ENCODE results near the gene TCF12. TPM values are rescaled to one million over a fixed set of nuclear protein-coding genes. Genes with fewer than 3 reads are reported as not detected.

The TCF12 gene
- total and polyA plus RNA-seq, 2 of the 8 experiments (the other 6 are each of a cell fraction or from before 2014, with no cell fraction given), result 85.8 to 101 TPM

- no peak for FAIRE-seq
- peaks cover 2% of the 10 kb centered on the region in 2 experiments for H4K20me1 ChIP-seq (replicated peaks in 1 of 2; ENCODE audit: control insufficient read depth in 1 of 2, insufficient read depth in 2 of 2, low read length in 2 of 2)
These were observed 173.8 kb downstream of the TCF12 start for GRCh38 chr15:57092252-57092651.

More at GRCh38 chr15:57092252-57092651, 173.8 kb downstream of the TCF12 start:
- ChIA-PET CTCF (ENCODE audit: partially characterized antibody) (no interaction called here), POLR2A (ENCODE audit: partially characterized antibody) (interaction anchor here (0.7 kb wide), 1 partner anchor 282 kb away, joined by 3 read pairs; no protein-coding TSS in a partner anchor)
- TF ChIP-seq EGR1 (IDR thresholded peaks at IDR 0.05; ENCODE audit: borderline replicate concordance, low read depth, low read length), result no peak
- TF ChIP-seq ATF2 (IDR thresholded peaks at IDR 0.05; ENCODE audit: low read length), result no peak
- no peak overlapping the region for H2BK15ac ChIP-seq (ENCODE audit: low read length)
- H3K23me2 ChIP-seq (ENCODE audit: low read depth, low read length), result no peaks in the 10 kb centered on the region
- H3K4me1 ChIP-seq (replicated peaks in 1 of 4; ENCODE audit: control insufficient read depth in 3 of 4, insufficient read depth in 4 of 4, low read length in 3 of 4), result peaks cover 0 to 9% (median 1%) of the 10 kb centered on the region in 4 experiments; a peak in 2 of 7 replicates
- no peak overlapping the region for H2BK120ac ChIP-seq (replicated peaks; ENCODE audit: low read depth, low read length)
- H4K5ac ChIP-seq (ENCODE audit: insufficient read length, low read depth, low read length), result no peak overlapping the region
- H2BK5ac ChIP-seq (ENCODE audit: low read depth, low read length), result no peak overlapping the region
- no peaks in the 10 kb centered on the region for H3K9me3 ChIP-seq (ENCODE audit: insufficient read depth in 2 of 2, low read depth in 1 of 2, low read length in 1 of 2)
- no peak overlapping the region for H3K18ac ChIP-seq (ENCODE audit: extremely low read depth, low read length)
- no peak overlapping the region for H4K8ac ChIP-seq (ENCODE audit: extremely low read depth, insufficient read depth, low read length)
- H3K4me3 ChIP-seq (ENCODE audit: extremely low read depth in 1 of 4, insufficient read depth in 2 of 4, low read depth in 3 of 4, low read length in 4 of 4), result no peak overlapping the region
- no peaks in the 10 kb centered on the region; the same call in 1 of the 2 replicates for H3K79me1 ChIP-seq (ENCODE audit: low read depth, low read length)
- no peak overlapping the region for H3K4ac ChIP-seq (replicated peaks; ENCODE audit: insufficient read length, low read depth, low read length)
- H3K27me3 ChIP-seq (replicated peaks in 1 of 4; ENCODE audit: control insufficient read depth in 3 of 4, extremely low read depth in 1 of 4, insufficient read depth in 3 of 4, low read length in 3 of 4), result no peaks in the 10 kb centered on the region
- H2BK12ac ChIP-seq (ENCODE audit: low read depth, low read length), result no peak overlapping the region
- no peaks in the 10 kb centered on the region; a peak in 2 of 8 replicates for H3K36me3 ChIP-seq (ENCODE audit: control insufficient read depth in 2 of 4, insufficient read depth in 4 of 4, low read length in 3 of 4)
- H3K4me2 ChIP-seq (ENCODE audit: insufficient read depth in 1 of 2, low read depth in 2 of 2, low read length in 2 of 2), result no peak overlapping the region
- no peak overlapping the region for H2AK5ac ChIP-seq (ENCODE audit: low read depth, low read length)
- no peak overlapping the region for H3K14ac ChIP-seq (ENCODE audit: insufficient read length)
- no peak overlapping the region for H4K91ac ChIP-seq (replicated peaks; ENCODE audit: insufficient read length, low read length)
- H3K79me2 ChIP-seq (ENCODE audit: control insufficient read depth in 1 of 2, insufficient read depth in 2 of 2, low read length in 2 of 2), result peaks cover 0 to 39% of the 10 kb centered on the region in 2 experiments; a peak in 2 of 4 replicates
- no peak overlapping the region for H3K9ac ChIP-seq (replicated peaks in 1 of 4; ENCODE audit: extremely low read depth in 1 of 4, low read depth in 3 of 4, low read length in 3 of 4)
- no peak overlapping the region for H2AFZ ChIP-seq (ENCODE audit: low read length)
- H3K27ac ChIP-seq (ENCODE audit: low read depth, low read length), result no peak overlapping the region
- H2BK20ac ChIP-seq (ENCODE audit: low read length), result no peak overlapping the region
- H3K23ac ChIP-seq (ENCODE audit: insufficient read length), result no peak overlapping the region
- no peak for DNase-seq (ENCODE audit: low read depth in 1 of 2, low spot score in 2 of 2)
- no peak overlapping the region for H3K56ac ChIP-seq (replicated peaks; ENCODE audit: insufficient read length, low read depth, low read length)
